HT-29 (cell line): ENCODE results near the gene TMEM18. TPM values are rescaled to one million over a fixed set of nuclear protein-coding genes. Genes with fewer than 3 reads are reported as not detected.

Experiments used
- DNase-seq: peaks from one replicate; pipeline ENCODE4 v3.0.0-alpha.2; 2015; ENCODE audit warnings: low spot score
- total RNA-seq: library from RNA; depleted of rRNA; stranded (reverse); fragments of >200 nt; shearing (Covaris generic); gene quantifications from 2 replicates; pipeline ENCODE4 v1.2.3, GENCODE V29; 2014

The TMEM18 gene
- total RNA-seq, 1 experiment from 2014 or later = 12.6 TPM

DNA sequence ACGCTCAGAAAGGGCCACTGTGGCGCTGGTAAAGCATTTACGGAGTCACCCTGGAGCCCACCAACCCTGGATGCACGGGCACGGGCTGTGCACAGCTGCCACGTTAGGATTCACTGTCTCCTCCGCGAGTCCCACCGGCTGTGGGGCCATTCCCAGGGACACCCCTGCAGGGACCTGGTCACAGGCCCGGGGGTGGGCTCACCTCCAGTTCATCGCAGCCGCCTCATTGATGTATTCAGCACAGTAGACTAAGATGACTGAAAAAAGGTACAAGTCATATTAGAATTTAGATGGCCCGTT, 4.7 kb downstream of the TMEM18 start:
- DNase-seq = no peak

GRCh38 chr2:671787-672605, 5.2 kb downstream of the TMEM18 start:
- no peak for DNase-seq

DNA sequence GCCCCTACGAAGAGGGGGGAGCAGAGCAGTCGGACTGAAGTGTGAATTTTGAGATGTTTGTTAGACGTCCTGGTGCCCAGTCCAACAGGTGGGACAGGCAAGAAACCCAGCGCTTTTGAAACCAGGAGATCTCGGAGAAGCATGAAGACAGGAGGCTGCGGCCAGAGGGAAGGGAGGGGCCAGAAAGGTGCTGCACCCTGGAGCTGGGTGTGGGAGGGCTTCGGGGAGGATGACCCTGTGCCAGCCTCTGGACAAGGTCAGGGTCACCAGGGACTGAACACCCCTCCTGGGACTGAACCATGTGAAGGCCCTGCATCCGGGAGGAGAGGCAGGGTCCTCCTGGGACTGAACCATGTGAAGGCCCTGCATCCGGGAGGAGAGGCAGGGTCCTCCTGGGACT, 6.1 kb downstream of the TMEM18 start:
- DNase-seq = no peak

GRCh38 chr2:670637-671036, 6.6 kb downstream of the TMEM18 start:
- no peak for DNase-seq

GRCh38 chr2:669323-669722, 7.9 kb downstream of the TMEM18 start:
- DNase-seq = no peak

- no peak for DNase-seq
These were observed 9.2 kb downstream of the TMEM18 start for GRCh38 chr2:668000-668398.

DNA sequence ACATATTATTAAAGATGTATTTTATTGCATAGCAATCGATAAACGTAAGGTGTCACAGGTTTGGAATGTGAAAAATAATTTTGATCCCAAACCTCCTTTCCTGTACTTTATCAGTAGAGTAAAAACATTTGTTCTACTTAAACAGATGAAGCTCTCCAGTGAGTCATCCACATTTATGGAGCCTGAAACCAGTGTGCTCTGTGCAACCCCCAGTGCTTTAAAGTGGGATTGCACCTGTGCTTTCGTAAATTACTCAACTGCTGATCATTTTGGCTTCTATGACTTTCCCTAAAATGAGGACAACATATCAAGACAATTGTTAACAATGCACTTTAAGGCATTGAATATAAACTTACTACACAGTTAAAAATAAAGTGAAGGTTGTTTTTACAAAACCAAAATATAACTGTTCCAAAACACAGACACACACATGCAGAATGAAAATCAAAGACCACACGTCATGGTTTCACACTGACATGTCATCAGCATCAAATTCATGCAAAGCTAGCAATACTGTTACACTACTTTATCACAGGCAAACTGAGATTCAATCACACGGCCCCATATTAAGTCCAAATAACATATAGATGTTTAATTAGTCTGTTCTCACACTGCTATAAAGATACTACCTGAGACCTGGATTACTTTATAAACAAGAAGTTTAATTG, 9.7 kb downstream of the TMEM18 start:
- DNase-seq = peak; percentile 61

- no peak for DNase-seq
These were observed 10.8 kb downstream of the TMEM18 start for GRCh38 chr2:666441-666840.

- DNase-seq = no peak
These were observed 11.7 kb downstream of the TMEM18 start for GRCh38 chr2:665340-666073.

DNA sequence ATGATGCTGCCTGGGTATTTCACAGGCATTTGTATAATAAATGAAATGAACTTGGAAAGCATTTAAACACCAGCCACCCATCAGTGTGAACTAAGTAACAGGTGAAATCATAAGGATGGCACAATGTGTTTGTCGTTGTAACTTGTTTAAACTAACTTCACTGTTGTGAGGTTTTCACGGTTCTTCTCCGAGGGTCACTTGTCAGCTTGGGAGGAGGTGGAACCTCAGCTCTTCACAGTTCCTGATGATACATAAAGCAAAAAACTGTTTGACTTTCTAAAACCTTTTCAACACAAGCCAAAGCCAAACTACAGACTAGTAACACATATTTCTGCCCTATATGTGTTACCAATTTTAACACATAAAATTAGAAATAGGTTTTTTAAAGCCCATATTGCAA, 13.1 kb downstream of the TMEM18 start:
- no peak for DNase-seq

GRCh38 chr2:663221-663620, 14.0 kb downstream of the TMEM18 start:
- no peak for DNase-seq

- DNase-seq = no peak
These were observed 15.9 kb downstream of the TMEM18 start for GRCh38 chr2:661360-661635.

DNA sequence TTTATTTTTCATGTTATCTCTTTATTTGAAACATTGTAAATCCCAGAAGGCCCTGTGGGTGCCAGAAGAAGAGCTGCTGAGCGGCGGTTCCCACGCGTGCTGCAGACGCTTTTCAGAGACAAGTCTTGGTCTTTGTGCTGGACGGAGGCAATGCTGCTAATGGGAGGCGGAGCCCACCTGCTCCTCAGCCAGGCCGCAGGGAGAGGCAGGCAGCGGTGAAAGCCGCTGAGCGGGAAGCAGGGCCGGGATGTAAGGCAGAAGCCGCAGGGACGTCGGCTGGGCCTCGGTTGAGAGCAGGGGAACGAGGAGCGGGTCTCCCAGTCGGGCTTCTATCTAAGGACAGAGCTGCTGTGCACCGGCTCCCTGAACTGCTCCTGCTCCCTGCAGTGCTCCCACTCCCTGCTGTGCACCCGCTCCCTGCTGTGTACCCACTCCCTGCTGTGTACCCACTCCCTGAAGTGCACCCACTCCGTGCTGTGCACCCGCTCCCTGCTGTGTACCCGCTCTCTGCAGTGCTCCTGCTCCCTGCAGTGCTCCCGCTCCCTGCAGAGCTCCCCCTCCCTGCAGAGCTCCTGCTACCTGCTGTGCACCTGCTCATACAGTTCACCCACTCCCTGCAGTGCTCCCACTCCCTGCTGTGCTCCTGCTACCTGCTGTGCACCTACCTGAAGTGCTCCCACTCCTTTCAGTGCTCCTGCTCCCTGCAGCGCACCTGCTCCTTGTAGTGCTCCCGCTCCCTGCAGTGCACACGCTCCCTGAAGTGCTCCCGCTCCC, 16.4 kb downstream of the TMEM18 start:
- no peak for DNase-seq

DNA sequence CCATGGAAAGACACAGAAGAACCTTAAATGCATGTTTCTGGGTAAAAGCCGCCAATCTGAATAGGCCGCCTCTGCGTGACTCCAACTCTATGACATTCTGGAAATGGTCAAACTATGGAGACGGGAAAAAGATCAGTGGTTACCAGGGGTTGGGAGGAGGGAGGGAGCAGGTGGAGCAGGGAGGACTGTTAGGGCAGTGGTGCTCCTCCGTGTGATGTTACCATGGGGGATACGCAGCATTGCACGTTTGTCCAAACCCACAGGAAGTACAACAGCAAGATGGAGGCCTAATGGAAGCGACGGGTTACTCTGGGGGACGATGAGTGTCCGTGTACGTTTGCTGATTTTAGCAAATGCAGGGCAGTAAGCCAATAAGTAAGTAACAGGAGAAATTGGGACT, 17.2 kb downstream of the TMEM18 start:
- no peak for DNase-seq

GRCh38 chr2:658426-658825, 18.8 kb downstream of the TMEM18 start:
- DNase-seq = no peak

DNA sequence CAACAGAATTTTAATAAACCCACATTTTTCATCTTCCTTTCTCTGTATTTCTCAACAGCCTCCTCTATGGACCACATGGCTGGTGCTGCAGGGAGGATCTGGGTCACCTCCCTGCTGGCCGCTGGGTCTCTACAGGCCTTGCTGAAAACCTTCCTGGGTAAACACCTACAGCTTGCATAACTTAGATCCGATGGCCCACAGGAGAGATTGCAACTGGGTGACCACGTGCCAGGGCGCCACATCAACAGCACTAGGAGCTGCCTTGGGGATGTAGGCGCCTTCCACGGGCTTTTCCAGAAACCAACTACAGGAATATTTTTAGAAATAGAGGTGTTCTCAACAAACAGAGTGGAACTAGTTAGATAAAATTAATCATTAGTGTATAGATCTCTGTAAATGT, 19.4 kb downstream of the TMEM18 start:
- no peak for DNase-seq

DNA sequence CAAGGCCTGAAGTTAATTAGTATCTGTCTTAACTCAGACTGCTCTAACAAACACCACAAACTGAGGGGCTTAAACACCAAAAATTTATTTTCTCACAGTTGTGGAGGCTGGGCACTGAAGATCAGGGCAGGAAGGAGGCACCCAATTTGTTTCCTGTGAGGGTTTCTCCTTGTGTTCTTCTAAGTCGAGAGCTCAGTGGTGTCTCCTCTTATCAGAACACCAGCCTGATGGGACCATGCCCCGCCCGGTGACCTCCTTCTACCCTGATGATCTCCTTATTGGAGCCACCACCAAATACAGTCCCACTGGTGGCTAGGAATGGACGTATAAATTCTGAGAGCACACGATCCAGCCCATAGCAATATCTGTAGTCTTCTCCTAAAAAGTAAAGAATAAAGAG, 20.5 kb downstream of the TMEM18 start:
- no peak for DNase-seq

- no peak for DNase-seq
These were observed 21.6 kb downstream of the TMEM18 start for GRCh38 chr2:655626-656025.

GRCh38 chr2:654896-655295, 22.3 kb downstream of the TMEM18 start:
- DNase-seq = no peak

GRCh38 chr2:653645-654425, 23.4 kb downstream of the TMEM18 start:
- DNase-seq = no peak

DNA sequence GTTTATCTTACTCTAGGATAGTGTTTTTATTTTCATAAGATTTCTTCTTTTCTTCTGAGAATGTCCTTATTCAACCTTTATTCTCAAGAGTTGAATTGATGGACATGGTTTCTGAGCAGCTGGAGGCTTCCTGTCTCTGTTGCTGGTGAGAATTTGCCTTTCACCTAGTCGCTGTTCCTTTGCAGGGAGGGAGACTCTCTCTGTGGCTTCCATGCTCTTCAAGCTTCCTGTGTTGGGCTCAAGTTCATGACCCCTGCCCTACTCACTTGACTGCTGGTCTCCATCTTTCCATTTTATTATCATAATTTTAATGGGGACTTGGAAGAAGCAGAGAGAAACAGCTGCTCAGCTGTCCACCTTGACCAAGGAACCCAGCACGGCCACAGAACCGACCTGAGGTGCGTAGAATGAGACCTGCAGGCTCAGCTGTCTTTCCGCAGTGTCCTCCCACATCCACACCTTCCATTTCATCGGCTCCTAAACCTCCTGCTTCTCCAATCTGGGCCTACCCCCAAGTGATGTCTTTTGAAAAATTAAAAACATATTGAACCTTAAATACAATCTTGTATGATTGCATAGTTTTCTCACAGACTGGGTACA, 24.2 kb downstream of the TMEM18 start:
- DNase-seq = no peak
